Thoracic aorta (tissue), 2 donors: ENCODE results near the gene FREM2. TPM values are rescaled to one million over a fixed set of nuclear protein-coding genes. Genes with fewer than 3 reads are reported as not detected.

Source experiments
- ATAC-seq: fragments of 150-250 bp; one replicate; pipeline ENCODE4 v1.8.0; 2017; ENCODE audit warnings: low read depth; ENCODE audit not compliant: insufficient number of reproducible peaks, low FRiP score
- DNase-seq: peaks from one replicate; pipeline ENCODE4 v3.0.0-alpha.2; 2020; ENCODE audit warnings: low spot score
- H3K27ac ChIP-seq, 2 donors: fragments of 200-600 bp; sonication (generic); 1 replicate in 1 of 2; 2 replicates in 1 of 2; pipeline ENCODE4 v1.5.1; 2016; ENCODE audit warnings: mild to moderate bottlenecking in 2 of 2, moderate library complexity in 2 of 2
- H3K27me3 ChIP-seq: fragments of 200-600 bp; sonication (generic); replicated peaks from 2 replicates; pipeline ENCODE4 v1.6.0; 2016; ENCODE audit warnings: mild to moderate bottlenecking; ENCODE audit not compliant: insufficient read depth
- H3K36me3 ChIP-seq: fragments of 200-600 bp; sonication (generic); one replicate; pipeline ENCODE4 v1.5.1; 2016
- H3K4me1 ChIP-seq, 2 donors: fragments of 200-600 bp; sonication (generic); 1 replicate in 1 of 2; 2 replicates in 1 of 2; pipeline versions ENCODE4 v1.5.1 to v1.6.0; 2016; ENCODE audit warnings: low read depth in 2 of 2, mild to moderate bottlenecking in 1 of 2; ENCODE audit not compliant: control insufficient read depth in 1 of 2
- H3K4me3 ChIP-seq: fragments of 200-600 bp; sonication (generic); 2 replicates; pipeline ENCODE4 v1.5.1; 2016; ENCODE audit warnings: mild to moderate bottlenecking
- H3K9me3 ChIP-seq: fragments of 200-600 bp; sonication (generic); 2 replicates; pipeline ENCODE4 v1.5.1; 2016
- CTCF ChIP-seq: fragments of 200-600 bp; sonication (generic); IDR thresholded peaks from one replicate; pipeline ENCODE4 v1.5.1; 2019; ENCODE audit warnings: antibody characterized with exemption
- total RNA-seq, 2 donors: library from RNA; depleted of rRNA; stranded (reverse); fragments of >200 nt; gene quantifications; one replicate each; pipeline versions ENCODE4 v1.1.0 to v1.2.3, GENCODE V29; 2016

Gene FREM2
- total RNA-seq, 2 donors from 2014 or later = 0.14 TPM; not detected in 1

DNA sequence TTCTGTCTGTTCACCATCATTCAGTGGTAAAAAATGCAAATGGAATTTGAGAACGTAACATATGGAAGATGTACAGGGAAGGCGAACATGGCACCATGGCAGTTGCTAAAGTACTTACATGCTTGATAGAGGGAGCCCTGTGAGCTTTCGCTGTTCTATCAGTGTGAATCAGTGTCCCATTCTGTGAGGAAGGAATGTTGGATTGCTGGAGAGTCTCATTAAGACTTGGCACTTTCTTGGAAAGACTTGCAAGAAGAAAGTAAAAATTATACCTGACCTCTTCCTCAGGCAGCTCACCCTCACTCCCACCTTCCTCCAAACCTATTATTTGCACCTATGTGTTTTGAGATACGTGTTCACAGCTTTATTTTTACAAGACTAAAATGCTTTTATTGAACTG lies 43.5 kb downstream of the FREM2 start:
- no peak for TF ChIP-seq CTCF
- Histone ChIP-seq H3K4me3 (no peak overlapping the region), H3K27ac (no peak overlapping the region), H3K27me3 (no peaks in the 10 kb centered on the region), H3K36me3 (no peaks in the 10 kb centered on the region), H3K4me1 (no peaks in the 10 kb centered on the region), H3K9me3 (no peaks in the 10 kb centered on the region)
- ATAC-seq = no peak
- no peak for DNase-seq

DNA sequence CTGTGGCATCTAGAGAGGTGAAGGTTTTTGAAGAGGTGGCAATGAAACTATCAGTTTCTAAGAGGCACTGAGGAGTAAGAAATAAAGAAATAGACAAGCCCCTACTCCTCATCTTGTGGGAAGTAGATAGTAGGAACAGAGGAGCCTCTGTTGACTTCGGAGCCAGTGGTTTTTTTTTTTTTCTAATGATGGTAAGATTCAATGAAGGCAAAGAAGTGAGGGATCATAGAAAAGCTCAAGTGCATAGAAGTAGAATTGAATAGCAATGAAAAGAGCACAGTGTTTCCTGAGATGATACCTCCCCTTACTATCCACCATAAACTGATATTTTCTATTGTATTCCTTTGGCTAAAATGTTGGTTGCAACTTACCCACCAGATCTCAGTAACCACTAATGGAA lies 46.3 kb downstream of the FREM2 start:
- no peaks in the 10 kb centered on the region for H3K9me3 ChIP-seq
- DNase-seq (no peak), ATAC-seq (no peak)
- H3K4me1 ChIP-seq = no peaks in the 10 kb centered on the region
- no peaks in the 10 kb centered on the region for H3K27me3 ChIP-seq
- H3K27ac ChIP-seq = no peak overlapping the region
- TF ChIP-seq CTCF = no peak
- H3K4me3 ChIP-seq = no peak overlapping the region
- no peaks in the 10 kb centered on the region for H3K36me3 ChIP-seq

DNA sequence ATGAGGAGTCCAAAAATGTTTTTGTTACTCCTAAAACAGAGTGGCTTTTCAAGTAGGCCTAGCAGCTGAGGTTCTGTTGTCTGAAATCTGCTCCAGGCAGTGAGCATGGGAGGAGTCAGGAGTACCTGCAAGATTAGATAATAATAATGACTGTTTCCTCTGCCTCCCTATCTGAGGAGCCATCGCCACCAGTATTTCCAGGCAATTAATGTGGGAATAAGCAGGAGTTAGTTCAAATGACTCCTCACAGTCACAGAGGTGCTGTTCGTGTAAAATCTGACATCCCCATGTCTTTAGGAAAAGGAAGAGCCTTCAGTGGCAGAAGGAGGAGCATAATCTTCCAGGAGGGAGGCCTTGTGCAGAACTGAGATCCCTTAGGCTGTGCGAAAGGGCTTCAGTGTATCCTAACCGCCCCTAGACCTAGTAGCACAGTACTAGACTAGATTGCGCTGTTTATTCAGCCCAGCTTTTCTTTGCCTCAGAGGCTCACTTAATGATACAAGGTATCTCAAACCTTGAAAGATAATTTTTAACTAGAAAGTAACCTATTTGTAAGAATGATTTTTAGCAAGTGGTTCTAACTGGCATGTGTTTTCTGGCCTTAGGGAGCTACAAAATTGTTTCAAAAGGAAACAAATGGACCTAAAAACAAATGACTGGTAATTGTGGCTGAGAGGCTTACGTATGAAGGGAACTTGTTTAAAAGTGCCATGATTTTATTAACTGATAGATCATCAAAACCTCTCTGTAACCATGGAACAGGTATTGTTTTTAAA lies 49.0 kb downstream of the FREM2 start:
- no peak overlapping the region for H3K27ac ChIP-seq
- no peak for TF ChIP-seq CTCF

DNA sequence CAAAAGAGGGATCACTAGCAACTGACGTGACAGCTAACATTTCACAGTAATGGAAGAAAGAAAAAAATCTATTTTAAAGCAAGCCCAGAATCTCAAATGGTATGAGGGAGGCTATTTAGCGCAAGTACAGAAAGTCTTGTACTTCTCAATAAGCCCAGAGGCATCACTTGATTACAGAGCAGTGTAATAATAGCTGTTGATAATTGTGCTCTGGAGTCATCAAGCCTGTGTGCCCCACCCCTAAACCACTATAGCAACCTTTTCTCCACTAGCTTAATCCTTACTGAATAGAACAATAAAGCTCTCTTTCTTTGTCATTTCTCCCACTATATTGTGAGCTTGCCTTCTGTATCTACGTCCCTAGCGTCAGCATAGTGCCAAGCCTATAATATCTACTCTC lies 56.6 kb downstream of the FREM2 start:
- H3K9me3 ChIP-seq = no peaks in the 10 kb centered on the region
- DNase-seq = no peak
- no peak overlapping the region for H3K4me3 ChIP-seq
- ATAC-seq = no peak
- no peak for TF ChIP-seq CTCF
- no peaks in the 10 kb centered on the region for H3K36me3 ChIP-seq
- no peaks in the 10 kb centered on the region for H3K27me3 ChIP-seq
- no peak overlapping the region for H3K27ac ChIP-seq
- H3K4me1 ChIP-seq = no peaks in the 10 kb centered on the region

More for the DNA sequence above, 49.0 kb downstream of the FREM2 start:
- DNase-seq (no peak), ATAC-seq (no peak)
- no peak overlapping the region for H3K4me3 ChIP-seq
- no peaks in the 10 kb centered on the region for H3K36me3 ChIP-seq
- no peaks in the 10 kb centered on the region for H3K27me3 ChIP-seq
- no peaks in the 10 kb centered on the region for H3K9me3 ChIP-seq
- H3K4me1 ChIP-seq = no peaks in the 10 kb centered on the region

DNA sequence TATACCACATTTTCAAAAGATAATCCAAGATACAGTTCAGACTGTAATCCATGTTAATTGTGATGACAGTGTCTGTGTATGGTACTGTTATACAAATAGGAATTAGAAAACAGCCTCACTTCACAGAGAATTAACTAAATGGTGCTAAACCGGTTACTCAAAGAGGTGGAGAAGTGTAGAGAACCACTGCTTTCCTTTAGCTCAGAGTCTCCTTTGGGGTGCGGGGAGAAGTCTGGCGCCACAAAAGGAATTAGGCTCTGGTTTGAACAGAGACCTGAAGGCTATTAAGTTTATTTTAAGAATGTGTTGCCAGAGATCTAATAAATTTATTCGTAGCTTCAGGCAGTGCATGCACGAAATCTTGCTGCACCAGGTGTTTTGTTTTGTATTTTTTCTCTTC lies 65.8 kb downstream of the FREM2 start:
- H3K9me3 ChIP-seq = no peaks in the 10 kb centered on the region
- no peak for ATAC-seq
- H3K4me1 ChIP-seq = no peaks in the 10 kb centered on the region
- H3K27me3 ChIP-seq = no peaks in the 10 kb centered on the region
- DNase-seq = no peak
- H3K36me3 ChIP-seq = no peaks in the 10 kb centered on the region
- H3K4me3 ChIP-seq = no peak overlapping the region
- TF ChIP-seq CTCF = no peak
- no peak overlapping the region for H3K27ac ChIP-seq
